ENCODE data around the gene AK1. TPM values are rescaled to one million over a fixed set of nuclear protein-coding genes. Genes with fewer than 3 reads are reported as not detected.

AK1 gene
- total and polyA plus RNA-seq, 2 of the 13 experiments (the other 11 are each of a cell fraction or from before 2014, with no cell fraction given), result 19.1 to 32.8 TPM

DNA sequence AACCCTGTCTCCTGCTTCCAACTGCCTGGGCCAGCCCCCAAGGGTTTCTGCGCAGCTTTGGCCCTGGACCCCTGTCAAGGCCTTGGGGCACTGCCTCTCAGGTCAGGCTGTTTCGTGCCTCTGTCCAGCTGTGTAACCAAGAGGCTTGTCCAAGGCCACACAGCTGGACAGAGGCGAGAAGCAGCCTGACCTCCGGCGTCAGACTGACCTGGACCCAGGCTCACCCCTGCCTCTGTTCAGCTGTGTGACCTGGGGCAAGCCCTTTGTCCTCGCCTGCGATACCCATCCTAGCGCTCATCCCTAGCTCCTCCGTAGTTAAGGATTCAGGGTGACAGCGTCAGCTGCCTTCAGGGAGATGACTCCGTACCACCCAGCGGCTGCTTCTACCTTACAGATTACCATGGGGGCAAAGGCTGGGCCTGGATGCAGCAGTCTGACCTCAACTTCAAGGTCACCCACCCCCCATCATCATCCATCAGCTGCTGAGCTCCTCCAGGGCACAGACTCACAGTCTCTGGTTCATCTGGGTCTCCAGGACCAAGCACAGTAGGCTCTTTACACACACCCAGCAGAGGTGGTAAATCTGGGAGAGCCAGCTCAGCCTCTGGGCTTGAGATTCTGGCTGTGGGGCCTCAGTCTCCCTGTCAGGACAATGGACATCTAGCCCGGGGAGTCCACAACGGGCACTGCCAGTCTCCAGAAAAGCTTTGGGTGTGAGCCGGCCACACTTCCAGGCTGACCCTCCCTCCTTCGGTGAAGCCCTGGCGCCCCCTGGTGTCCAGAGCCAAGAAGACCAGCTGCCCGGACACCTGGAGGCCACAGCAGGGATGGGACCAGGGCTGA is 7.9 kb downstream of the AK1 start (continued):
- TF ChIP-seq RFXAP (CRISPR knock-in tag; IDR thresholded peaks at IDR 0.05; ENCODE audit: borderline replicate concordance) (no peak), SIX4 (CRISPR knock-in tag; IDR thresholded peaks at IDR 0.05) (no peak), ZNF562 (CRISPR knock-in tag; IDR thresholded peaks at IDR 0.05; ENCODE audit: borderline replicate concordance) (no peak), MBD4 (IDR thresholded peaks at IDR 0.05; ENCODE audit: borderline replicate concordance, low read length) (no peak), ZNF343 (CRISPR knock-in tag; IDR thresholded peaks at IDR 0.05) (no peak), RARA (CRISPR knock-in tag; IDR thresholded peaks at IDR 0.05) (peak; percentile 64), ZNF383 (CRISPR knock-in tag; IDR thresholded peaks at IDR 0.05; ENCODE audit: borderline replicate concordance) (no peak), AGO2 (optimal IDR thresholded peaks at IDR 0.05; ENCODE audit: low read depth, low read length) (no peak), SIN3B (IDR thresholded peaks at IDR 0.05; ENCODE audit: low read length) (no peak), NFRKB (IDR thresholded peaks at IDR 0.05) (no peak), POGZ (CRISPR knock-in tag; IDR thresholded peaks at IDR 0.05) (0 out of 2 replicates have a peak, but pooled peaks have one; percentile 25), ZNF282 (IDR thresholded peaks at IDR 0.05; ENCODE audit: partially characterized antibody) (no peak), ZNF24 (IDR thresholded peaks at IDR 0.05) (no peak), RFX3 (CRISPR knock-in tag; IDR thresholded peaks at IDR 0.05) (no peak), SP2 (CRISPR knock-in tag; IDR thresholded peaks at IDR 0.05) (no peak), ELF3 (CRISPR knock-in tag; IDR thresholded peaks at IDR 0.05) (peak; percentile 26; the same call in 1 of the 2 replicates), THYN1 (CRISPR knock-in tag; IDR thresholded peaks at IDR 0.05; ENCODE audit: borderline replicate concordance, low read depth) (no peak), SCMH1 (CRISPR knock-in tag; IDR thresholded peaks at IDR 0.05; ENCODE audit: borderline replicate concordance) (no peak), CHD4 (IDR thresholded peaks at IDR 0.05; ENCODE audit: borderline replicate concordance, low read length) (0 out of 2 replicates have a peak, but pooled peaks have one; percentile 34), ZNF296 (CRISPR knock-in tag; conservative IDR thresholded peaks at IDR 0.05) (no peak), ZNF430 (CRISPR knock-in tag; IDR thresholded peaks at IDR 0.05) (0 out of 2 replicates have a peak, but pooled peaks have one; percentile 27), ZKSCAN5 (CRISPR knock-in tag; IDR thresholded peaks at IDR 0.05) (no peak), TP53 (CRISPR knock-in tag; conservative IDR thresholded peaks at IDR 0.05) (no peak), DNMT3B (CRISPR knock-in tag; conservative IDR thresholded peaks at IDR 0.05) (no peak), SALL1 (CRISPR knock-in tag; IDR thresholded peaks at IDR 0.05) (peak; percentile 21; the same call in 1 of the 2 replicates), EP300 (IDR thresholded peaks at IDR 0.05; ENCODE audit: low read depth in 2 of 2, low read length in 2 of 2) (no peak), EP300 (CRISPR knock-in tag; IDR thresholded peaks at IDR 0.05; ENCODE audit: borderline replicate concordance) (no peak), ARNT2 (CRISPR knock-in tag; IDR thresholded peaks at IDR 0.05; ENCODE audit: low read depth) (no peak)
- TF ChIP-seq, protein P1, sequence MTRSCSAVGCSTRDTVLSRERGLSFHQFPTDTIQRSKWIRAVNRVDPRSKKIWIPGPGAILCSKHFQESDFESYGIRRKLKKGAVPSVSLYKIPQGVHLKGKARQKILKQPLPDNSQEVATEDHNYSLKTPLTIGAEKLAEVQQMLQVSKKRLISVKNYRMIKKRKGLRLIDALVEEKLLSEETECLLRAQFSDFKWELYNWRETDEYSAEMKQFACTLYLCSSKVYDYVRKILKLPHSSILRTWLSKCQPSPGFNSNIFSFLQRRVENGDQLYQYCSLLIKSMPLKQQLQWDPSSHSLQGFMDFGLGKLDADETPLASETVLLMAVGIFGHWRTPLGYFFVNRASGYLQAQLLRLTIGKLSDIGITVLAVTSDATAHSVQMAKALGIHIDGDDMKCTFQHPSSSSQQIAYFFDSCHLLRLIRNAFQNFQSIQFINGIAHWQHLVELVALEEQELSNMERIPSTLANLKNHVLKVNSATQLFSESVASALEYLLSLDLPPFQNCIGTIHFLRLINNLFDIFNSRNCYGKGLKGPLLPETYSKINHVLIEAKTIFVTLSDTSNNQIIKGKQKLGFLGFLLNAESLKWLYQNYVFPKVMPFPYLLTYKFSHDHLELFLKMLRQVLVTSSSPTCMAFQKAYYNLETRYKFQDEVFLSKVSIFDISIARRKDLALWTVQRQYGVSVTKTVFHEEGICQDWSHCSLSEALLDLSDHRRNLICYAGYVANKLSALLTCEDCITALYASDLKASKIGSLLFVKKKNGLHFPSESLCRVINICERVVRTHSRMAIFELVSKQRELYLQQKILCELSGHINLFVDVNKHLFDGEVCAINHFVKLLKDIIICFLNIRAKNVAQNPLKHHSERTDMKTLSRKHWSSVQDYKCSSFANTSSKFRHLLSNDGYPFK (CRISPR knock-in tag; IDR thresholded peaks at IDR 0.05; ENCODE audit: borderline replicate concordance), result no peak
- TF ChIP-seq, protein P2, sequence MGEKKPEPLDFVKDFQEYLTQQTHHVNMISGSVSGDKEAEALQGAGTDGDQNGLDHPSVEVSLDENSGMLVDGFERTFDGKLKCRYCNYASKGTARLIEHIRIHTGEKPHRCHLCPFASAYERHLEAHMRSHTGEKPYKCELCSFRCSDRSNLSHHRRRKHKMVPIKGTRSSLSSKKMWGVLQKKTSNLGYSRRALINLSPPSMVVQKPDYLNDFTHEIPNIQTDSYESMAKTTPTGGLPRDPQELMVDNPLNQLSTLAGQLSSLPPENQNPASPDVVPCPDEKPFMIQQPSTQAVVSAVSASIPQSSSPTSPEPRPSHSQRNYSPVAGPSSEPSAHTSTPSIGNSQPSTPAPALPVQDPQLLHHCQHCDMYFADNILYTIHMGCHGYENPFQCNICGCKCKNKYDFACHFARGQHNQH (CRISPR knock-in tag; IDR thresholded peaks at IDR 0.05), result no peak; the same call in 1 of the 2 replicates

All from HepG2 (cell line).